HFFc6 (cell line): ENCODE measurements around the gene TMEM212. TPM values are rescaled to one million over a fixed set of nuclear protein-coding genes. Genes with fewer than 3 reads are reported as not detected.

ENCODE experiments used
- DNase-seq: peaks from one replicate; pipeline ENCODE4 v3.0.0-alpha.2; 2018
- H3K27ac Mint-ChIP-seq: 2 replicates; pipeline ENCODE4 v1.8.0; 2020; ENCODE audit warnings: mild to moderate bottlenecking, mixed read lengths
- H3K27me3 Mint-ChIP-seq: 2 replicates; pipeline ENCODE4 v1.8.0; 2021; ENCODE audit warnings: mild to moderate bottlenecking, moderate library complexity, mixed read lengths; ENCODE audit not compliant: insufficient read depth
- H3K36me3 Mint-ChIP-seq: 2 replicates; pipeline ENCODE4 v1.8.0; 2021; ENCODE audit warnings: low read depth, mixed read lengths
- H3K4me1 Mint-ChIP-seq: 2 replicates; pipeline ENCODE4 v1.8.0; 2020; ENCODE audit warnings: low read depth, mixed read lengths
- H3K4me3 Mint-ChIP-seq: 2 replicates; pipeline ENCODE4 v1.8.0; 2020; ENCODE audit warnings: mild to moderate bottlenecking, moderate library complexity, mixed read lengths
- H3K9me3 Mint-ChIP-seq: 2 replicates; pipeline ENCODE4 v1.8.0; 2020; ENCODE audit warnings: mild to moderate bottlenecking, mixed read lengths
- CTCF ChIP-seq: fragments of 200-600 bp; sonication (generic); IDR thresholded peaks from 2 replicates; pipeline ENCODE4 v1.5.0; 2021; ENCODE audit warnings: antibody characterized with exemption, mild to moderate bottlenecking
- long read RNA-seq: library from polyadenylated mRNA; unstranded; transcript quantifications from one replicate; pipeline ENCODE4 v2.0.0, GENCODE V29; 2019
- total RNA-seq, 6 experiments: library from RNA; stranded (reverse); fragmentation: NEBNext Ultra II Directional; extraction: Animal tissue kit (Norgen Biotek cat#: 25700); gene quantifications; 2 replicates in 1 of 6; 3 replicates in 5 of 6; pipeline ENCODE4 v1.2.3, GENCODE V29; 2021

TMEM212 gene
- total RNA-seq = not detected
- long read RNA-seq = 0 reads

GRCh38 chr3:171842864-171843518 is at the start of gene TMEM212:
Gene TMEM212 (plus strand): TSS chr3:171843349. CDS start chr3:171843384, 35 bp downstream.
- Mint-ChIP-seq H3K4me1 (peaks cover 51% of the 10 kb centered on the region), H3K9me3 (no peaks in the 10 kb centered on the region), H3K4me3 (no peak within 1 kb of the TSS), H3K36me3 (no peaks in the 10 kb centered on the region), H3K27ac (no peak within 1 kb of the TSS), H3K27me3 (no peaks in the 10 kb centered on the region)
- TF ChIP-seq CTCF = no peak
- DNase-seq = no peak

GRCh38 chr3:171796625-171797264 is 46.4 kb upstream of the TMEM212 start:
- no peak overlapping the region for H3K4me3 Mint-ChIP-seq
- DNase-seq = no peak
- H3K36me3 Mint-ChIP-seq = no peaks in the 10 kb centered on the region
- H3K27ac Mint-ChIP-seq = no peak overlapping the region
- no peak for TF ChIP-seq CTCF
- peaks cover 30% of the 10 kb centered on the region for H3K4me1 Mint-ChIP-seq
- no peaks in the 10 kb centered on the region for H3K9me3 Mint-ChIP-seq
- H3K27me3 Mint-ChIP-seq = no peaks in the 10 kb centered on the region

- Mint-ChIP-seq H3K36me3 (no peaks in the 10 kb centered on the region), H3K9me3 (no peaks in the 10 kb centered on the region), H3K4me3 (no peak overlapping the region), H3K27me3 (no peaks in the 10 kb centered on the region), H3K4me1 (peaks cover 30% of the 10 kb centered on the region), H3K27ac (no peak overlapping the region)
- DNase-seq = no peak
- no peak for TF ChIP-seq CTCF
These were observed 45.9 kb upstream of the TMEM212 start for GRCh38 chr3:171797265-171797679.

- no peak for TF ChIP-seq CTCF
- Mint-ChIP-seq H3K4me1 (peaks cover 31% of the 10 kb centered on the region), H3K27me3 (no peaks in the 10 kb centered on the region), H3K27ac (no peak overlapping the region), H3K9me3 (no peaks in the 10 kb centered on the region), H3K36me3 (no peaks in the 10 kb centered on the region), H3K4me3 (no peak overlapping the region)
- DNase-seq = no peak
These were observed 45.3 kb upstream of the TMEM212 start for GRCh38 chr3:171797873-171798272.

- no peak for TF ChIP-seq CTCF
- H3K27ac Mint-ChIP-seq = no peak overlapping the region
- DNase-seq = no peak
These were observed 43.6 kb upstream of the TMEM212 start for GRCh38 chr3:171799501-171799900.

More at GRCh38 chr3:171799501-171799900, 43.6 kb upstream of the TMEM212 start:
- Mint-ChIP-seq H3K4me3 (no peak overlapping the region), H3K4me1 (peaks cover 36% of the 10 kb centered on the region), H3K36me3 (no peaks in the 10 kb centered on the region), H3K27me3 (no peaks in the 10 kb centered on the region), H3K9me3 (no peaks in the 10 kb centered on the region)
